Hepatocyte (in vitro differentiated cells): ENCODE measurements around the gene EPB41L1.

Experiments used
- CTCF ChIP-seq: fragments of 200-600 bp; sonication (generic); IDR thresholded peaks from 2 replicates; pipeline ENCODE4 v1.5.1; 2016; ENCODE audit warnings: antibody characterized with exemption, mild to moderate bottlenecking; ENCODE audit not compliant: poor library complexity
- EZH2 ChIP-seq: fragments of 200-600 bp; sonication (generic); IDR thresholded peaks from 2 replicates; pipeline ENCODE4 v1.6.1; 2016; ENCODE audit warnings: antibody characterized with exemption, mild to moderate bottlenecking, borderline replicate concordance
- EZH2phosphoT487 ChIP-seq: fragments of 200-600 bp; sonication (generic); IDR thresholded peaks from one replicate; pipeline ENCODE4 v1.6.1; 2018; ENCODE audit warnings: antibody characterized with exemption, mild to moderate bottlenecking, low read depth, moderate library complexity; ENCODE audit not compliant: unreplicated experiment, severe bottlenecking

GRCh38 chr20:36120991-36121390 lies 33.5 kb upstream of the EPB41L1 start:
- TF ChIP-seq CTCF (no peak), EZH2 (no peak), EZH2phosphoT487 (no peak)
